Coronary artery (tissue), 2 donors: ENCODE results near the gene CISD3.
A peak's percentile ranks its signal among the peaks of the same experiment; 100 is the strongest.

ENCODE experiments used
- DNase-seq: peaks from one replicate; pipeline ENCODE4 v3.0.0-alpha.2; 2017; ENCODE audit warnings: low spot score
- H3K27ac ChIP-seq, 2 donors: fragments of 200-600 bp; sonication (generic); one replicate each; pipeline ENCODE4 v1.5.1; 2016 to 2019
- H3K4me3 ChIP-seq: fragments of 200-600 bp; sonication (generic); 2 replicates; pipeline ENCODE4 v1.5.1; 2016; ENCODE audit warnings: mild to moderate bottlenecking, moderate library complexity
- TF ChIP-seq, protein P1 (sequence below): fragments of 200-600 bp; sonication (generic); IDR thresholded peaks from one replicate; pipeline ENCODE4 v1.5.1; 2019; ENCODE audit warnings: antibody characterized with exemption

CISD3 gene

DNA sequence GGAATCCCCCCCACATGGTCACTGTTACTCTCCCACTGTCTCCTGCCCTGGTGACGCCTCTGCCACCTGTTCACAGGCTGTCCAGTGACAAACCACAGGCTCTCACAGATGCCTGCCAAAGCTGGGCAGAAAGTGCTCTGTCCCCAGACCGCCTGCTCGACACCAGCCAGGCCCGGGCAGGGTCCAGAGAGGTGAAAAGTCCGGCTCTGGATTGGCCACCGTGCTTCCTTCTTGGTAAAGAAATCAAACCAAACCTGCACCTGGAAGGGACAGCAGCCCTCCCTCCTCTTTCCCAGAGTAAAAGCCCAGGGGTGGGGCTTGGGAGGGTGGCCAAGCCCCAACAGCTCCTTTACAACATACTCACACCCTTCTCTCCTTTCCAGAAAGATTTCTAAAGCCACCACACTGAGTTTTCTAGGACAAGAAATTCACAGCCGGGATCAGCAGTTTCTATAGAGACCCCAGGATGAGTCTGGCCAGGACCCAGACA is 11.8 kb downstream of the CISD3 start:
- Histone ChIP-seq H3K4me3 (no peak overlapping the region), H3K27ac (peak overlapping the region; percentile 50 to 85)
- TF ChIP-seq, protein P1, sequence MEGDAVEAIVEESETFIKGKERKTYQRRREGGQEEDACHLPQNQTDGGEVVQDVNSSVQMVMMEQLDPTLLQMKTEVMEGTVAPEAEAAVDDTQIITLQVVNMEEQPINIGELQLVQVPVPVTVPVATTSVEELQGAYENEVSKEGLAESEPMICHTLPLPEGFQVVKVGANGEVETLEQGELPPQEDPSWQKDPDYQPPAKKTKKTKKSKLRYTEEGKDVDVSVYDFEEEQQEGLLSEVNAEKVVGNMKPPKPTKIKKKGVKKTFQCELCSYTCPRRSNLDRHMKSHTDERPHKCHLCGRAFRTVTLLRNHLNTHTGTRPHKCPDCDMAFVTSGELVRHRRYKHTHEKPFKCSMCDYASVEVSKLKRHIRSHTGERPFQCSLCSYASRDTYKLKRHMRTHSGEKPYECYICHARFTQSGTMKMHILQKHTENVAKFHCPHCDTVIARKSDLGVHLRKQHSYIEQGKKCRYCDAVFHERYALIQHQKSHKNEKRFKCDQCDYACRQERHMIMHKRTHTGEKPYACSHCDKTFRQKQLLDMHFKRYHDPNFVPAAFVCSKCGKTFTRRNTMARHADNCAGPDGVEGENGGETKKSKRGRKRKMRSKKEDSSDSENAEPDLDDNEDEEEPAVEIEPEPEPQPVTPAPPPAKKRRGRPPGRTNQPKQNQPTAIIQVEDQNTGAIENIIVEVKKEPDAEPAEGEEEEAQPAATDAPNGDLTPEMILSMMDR: no peak
- no peak for DNase-seq

DNA sequence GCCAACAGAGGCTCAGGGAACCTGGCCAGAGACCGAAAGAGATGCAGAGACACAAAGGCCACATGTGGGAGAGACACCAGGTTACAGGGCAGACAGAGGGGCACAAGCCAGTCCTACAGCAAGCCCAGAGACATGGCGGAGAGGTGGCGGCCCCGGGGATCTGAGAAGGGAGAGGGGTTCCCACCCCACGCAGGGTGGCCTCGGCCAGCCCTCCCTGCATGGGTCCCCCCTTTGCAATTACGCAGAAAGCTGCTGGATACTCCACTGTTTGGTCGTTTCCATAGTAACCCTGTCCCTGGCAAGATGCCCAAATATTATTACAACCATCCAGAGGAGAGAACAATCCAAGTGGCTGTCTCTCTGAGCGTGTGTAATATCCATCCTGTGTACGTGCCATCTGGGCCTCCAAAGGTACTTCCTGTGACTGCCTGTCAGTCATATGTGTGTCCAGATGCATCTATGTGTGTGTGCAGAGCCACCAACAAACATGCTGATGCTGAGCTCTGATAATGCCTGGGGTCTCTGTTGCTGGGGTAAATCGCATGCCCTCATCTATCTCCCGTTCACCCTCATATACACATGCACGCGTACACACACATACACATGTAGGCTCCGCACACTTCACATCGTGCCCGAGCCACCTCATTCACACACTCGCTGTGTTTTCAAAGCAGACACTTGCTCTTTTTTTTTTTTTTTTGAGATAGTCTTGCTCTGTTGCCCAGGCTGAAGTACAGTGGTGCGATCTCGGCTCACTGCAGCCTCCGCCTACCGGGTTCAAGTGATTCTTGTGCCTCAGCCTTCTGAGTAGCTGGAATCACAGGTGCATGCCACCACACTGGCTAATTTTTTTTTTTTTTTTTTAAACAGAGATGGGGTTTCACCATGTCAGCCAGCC is 12.5 kb downstream of the CISD3 start:
- H3K4me3 ChIP-seq: peak overlapping the region; percentile 10
- TF ChIP-seq, protein P1: no peak
- peak overlapping the region; percentile 50 to 85 for H3K27ac ChIP-seq
- DNase-seq: no peak

DNA sequence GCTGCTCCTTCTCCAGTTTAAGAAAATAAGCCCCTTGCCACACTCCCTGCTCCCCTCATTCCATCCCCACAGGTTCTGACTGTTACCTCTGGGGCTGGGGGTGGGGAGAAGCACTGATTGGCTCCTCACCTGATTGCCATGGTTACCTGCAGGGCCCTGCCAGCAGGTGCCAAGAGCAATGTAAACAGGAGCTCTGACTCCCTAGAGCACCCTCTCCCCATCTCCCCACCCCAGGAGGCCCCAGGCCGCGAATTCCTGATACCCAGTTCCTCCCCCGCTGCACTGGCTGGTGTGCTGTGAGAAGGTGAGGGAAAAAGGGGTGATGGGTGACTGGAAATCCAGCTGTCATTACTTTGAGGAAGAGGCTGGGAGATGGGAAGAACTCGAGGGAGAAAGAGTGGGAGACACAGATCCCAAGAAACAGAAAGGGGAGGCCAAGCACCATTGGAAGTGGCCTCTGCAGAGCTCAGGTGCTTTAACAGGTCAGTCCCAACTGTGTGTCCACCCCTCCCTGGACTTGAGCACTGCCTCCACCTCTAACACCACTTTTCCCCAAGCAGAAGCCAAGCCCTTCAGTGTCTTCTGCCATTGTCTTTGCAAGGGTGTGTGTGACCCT is 13.5 kb downstream of the CISD3 start:
- H3K4me3 ChIP-seq: no peak overlapping the region
- TF ChIP-seq, protein P1: no peak
- no peak for DNase-seq
- H3K27ac ChIP-seq: peak overlapping the region in 1 of 2 donors; percentile 49

DNA sequence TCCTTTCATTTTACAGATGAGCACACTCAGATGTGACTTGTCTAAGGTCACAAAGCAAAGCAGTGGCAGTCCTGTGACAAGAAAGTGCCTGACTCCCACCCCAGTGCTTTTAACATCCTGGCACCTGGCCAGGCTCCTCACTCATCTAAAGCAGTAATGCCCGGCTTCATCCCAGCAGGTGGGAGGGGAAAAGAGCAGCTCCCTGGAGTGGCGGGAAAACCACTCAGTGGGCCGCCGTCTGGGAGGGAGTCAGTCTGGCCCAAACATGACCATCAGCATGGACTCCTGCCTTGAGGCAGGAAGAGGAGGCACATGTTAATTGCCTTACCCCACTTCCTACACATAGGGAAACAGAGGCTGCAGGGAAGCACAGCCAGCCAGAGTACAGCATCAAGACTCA is 15.4 kb downstream of the CISD3 start:
- Histone ChIP-seq H3K4me3 (peak overlapping the region; percentile 95), H3K27ac (peak overlapping the region in 1 of 2 donors; percentile 89)
- TF ChIP-seq, protein P1: no peak
- DNase-seq: no peak

DNA sequence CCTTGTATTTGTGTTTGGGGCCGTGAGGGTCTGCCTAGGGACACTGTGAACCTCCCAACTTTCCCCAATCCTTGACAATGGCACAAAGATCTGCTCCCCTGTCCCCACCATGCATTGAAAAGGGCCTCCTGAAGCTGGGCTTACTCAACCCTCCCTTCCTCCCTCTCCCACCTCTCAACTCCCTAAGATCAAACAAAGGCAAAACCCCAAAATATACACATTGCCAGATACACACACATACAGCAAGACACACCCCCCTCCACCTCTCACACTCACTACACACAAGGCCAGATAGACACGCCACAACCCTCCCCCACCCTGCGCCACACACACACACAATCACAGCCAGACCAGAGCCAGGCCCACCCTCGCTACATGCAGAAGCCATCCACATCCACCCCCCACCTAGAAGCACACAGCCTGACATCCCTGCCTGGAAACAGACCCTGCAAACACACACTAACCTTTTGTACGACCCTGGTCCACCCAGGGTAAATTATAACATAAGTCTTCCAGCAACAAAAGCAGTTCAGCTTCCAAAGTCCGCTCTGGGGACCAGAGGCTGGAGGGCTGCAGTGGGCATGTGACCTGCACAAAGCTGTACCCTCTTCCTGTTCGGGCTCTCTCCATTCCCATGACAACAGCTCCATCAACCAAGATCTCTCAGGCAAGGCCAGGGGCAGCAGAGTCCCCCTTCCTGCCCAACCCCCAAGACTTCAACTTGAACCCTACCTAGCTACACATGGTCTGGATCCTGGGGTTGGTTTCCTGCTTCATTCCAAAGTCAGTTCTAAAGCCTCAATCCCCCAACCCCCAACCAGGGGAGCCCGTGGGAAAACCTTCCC is 16.1 kb downstream of the CISD3 start:
- TF ChIP-seq, protein P1: no peak
- DNase-seq: no peak
- Histone ChIP-seq H3K27ac (peak overlapping the region in 1 of 2 donors; percentile 89), H3K4me3 (peak overlapping the region; percentile 95)

DNA sequence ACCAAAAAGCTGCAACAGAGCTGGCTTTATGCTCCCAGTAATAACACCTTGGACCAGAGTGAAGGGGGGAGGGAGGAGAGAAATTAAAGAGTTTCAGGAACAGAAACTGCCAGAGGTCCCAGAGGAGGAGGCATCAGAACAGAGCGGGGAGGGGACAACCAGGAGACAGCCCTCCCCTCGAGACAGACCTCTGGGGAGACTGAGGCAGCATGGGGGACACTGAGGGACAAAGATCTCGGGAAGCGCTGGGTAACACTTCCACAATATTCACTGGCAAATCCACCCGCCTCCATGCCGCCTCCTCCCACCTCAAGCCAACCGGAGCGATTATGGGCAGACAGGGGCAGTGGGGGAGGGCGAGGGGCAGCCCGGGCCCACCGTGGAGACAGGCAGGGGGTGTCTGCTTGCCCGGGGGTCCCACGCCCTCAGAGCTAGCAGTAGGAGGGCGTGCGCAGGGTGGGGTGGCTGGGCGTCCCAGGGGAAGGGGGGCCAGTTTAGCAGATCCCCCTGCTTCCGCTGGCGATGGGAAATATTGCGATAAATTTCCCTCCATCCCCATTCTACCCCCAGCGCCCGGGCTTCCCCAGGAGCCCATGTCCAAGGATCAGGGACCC is 16.8 kb downstream of the CISD3 start:
- DNase-seq: no peak
- H3K27ac ChIP-seq: peak overlapping the region; percentile 81 to 89
- TF ChIP-seq, protein P1: no peak

More for the DNA sequence above, 16.8 kb downstream of the CISD3 start:
- peak overlapping the region; percentile 95 for H3K4me3 ChIP-seq
